ENCODE measurements around the gene MINDY4. TPM values are rescaled to one million over a fixed set of nuclear protein-coding genes. Genes with fewer than 3 reads are reported as not detected.

MINDY4 gene
- total and polyA plus RNA-seq, 10 of the 15 experiments (the other 5 are each of a cell fraction or from before 2014, with no cell fraction given): 0.10 to 0.90 (median 0.40) TPM

- TF ChIP-seq, protein P1, sequence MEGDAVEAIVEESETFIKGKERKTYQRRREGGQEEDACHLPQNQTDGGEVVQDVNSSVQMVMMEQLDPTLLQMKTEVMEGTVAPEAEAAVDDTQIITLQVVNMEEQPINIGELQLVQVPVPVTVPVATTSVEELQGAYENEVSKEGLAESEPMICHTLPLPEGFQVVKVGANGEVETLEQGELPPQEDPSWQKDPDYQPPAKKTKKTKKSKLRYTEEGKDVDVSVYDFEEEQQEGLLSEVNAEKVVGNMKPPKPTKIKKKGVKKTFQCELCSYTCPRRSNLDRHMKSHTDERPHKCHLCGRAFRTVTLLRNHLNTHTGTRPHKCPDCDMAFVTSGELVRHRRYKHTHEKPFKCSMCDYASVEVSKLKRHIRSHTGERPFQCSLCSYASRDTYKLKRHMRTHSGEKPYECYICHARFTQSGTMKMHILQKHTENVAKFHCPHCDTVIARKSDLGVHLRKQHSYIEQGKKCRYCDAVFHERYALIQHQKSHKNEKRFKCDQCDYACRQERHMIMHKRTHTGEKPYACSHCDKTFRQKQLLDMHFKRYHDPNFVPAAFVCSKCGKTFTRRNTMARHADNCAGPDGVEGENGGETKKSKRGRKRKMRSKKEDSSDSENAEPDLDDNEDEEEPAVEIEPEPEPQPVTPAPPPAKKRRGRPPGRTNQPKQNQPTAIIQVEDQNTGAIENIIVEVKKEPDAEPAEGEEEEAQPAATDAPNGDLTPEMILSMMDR (IDR thresholded peaks at IDR 0.05 in 2 of 3, conservative IDR thresholded peaks at IDR 0.05 in 1 of 3; ENCODE audit: control insufficient read depth in 2 of 3, extremely low read depth in 1 of 3, insufficient read depth in 1 of 3, low read depth in 3 of 3, low read length in 3 of 3): no peak
- TF ChIP-seq, protein P2, sequence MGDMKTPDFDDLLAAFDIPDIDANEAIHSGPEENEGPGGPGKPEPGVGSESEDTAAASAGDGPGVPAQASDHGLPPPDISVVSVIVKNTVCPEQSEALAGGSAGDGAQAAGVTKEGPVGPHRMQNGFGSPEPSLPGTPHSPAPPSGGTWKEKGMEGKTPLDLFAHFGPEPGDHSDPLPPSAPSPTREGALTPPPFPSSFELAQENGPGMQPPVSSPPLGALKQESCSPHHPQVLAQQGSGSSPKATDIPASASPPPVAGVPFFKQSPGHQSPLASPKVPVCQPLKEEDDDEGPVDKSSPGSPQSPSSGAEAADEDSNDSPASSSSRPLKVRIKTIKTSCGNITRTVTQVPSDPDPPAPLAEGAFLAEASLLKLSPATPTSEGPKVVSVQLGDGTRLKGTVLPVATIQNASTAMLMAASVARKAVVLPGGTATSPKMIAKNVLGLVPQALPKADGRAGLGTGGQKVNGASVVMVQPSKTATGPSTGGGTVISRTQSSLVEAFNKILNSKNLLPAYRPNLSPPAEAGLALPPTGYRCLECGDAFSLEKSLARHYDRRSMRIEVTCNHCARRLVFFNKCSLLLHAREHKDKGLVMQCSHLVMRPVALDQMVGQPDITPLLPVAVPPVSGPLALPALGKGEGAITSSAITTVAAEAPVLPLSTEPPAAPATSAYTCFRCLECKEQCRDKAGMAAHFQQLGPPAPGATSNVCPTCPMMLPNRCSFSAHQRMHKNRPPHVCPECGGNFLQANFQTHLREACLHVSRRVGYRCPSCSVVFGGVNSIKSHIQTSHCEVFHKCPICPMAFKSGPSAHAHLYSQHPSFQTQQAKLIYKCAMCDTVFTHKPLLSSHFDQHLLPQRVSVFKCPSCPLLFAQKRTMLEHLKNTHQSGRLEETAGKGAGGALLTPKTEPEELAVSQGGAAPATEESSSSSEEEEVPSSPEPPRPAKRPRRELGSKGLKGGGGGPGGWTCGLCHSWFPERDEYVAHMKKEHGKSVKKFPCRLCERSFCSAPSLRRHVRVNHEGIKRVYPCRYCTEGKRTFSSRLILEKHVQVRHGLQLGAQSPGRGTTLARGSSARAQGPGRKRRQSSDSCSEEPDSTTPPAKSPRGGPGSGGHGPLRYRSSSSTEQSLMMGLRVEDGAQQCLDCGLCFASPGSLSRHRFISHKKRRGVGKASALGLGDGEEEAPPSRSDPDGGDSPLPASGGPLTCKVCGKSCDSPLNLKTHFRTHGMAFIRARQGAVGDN (IDR thresholded peaks at IDR 0.05): no peak
- TF ChIP-seq YBX1 (IDR thresholded peaks at IDR 0.05): no peak
- no peak for TF ChIP-seq RFX5 (IDR thresholded peaks at IDR 0.05; ENCODE audit: low read depth, low read length)
- TF ChIP-seq CHD4 (IDR thresholded peaks at IDR 0.05): no peak
- TF ChIP-seq SREBF1 (IDR thresholded peaks at IDR 0.05; ENCODE audit: low read length): no peak
- TF ChIP-seq MEF2A (IDR thresholded peaks at IDR 0.05; ENCODE audit: insufficient read depth, low read depth, low read length): no peak
- TF ChIP-seq, protein P3, sequence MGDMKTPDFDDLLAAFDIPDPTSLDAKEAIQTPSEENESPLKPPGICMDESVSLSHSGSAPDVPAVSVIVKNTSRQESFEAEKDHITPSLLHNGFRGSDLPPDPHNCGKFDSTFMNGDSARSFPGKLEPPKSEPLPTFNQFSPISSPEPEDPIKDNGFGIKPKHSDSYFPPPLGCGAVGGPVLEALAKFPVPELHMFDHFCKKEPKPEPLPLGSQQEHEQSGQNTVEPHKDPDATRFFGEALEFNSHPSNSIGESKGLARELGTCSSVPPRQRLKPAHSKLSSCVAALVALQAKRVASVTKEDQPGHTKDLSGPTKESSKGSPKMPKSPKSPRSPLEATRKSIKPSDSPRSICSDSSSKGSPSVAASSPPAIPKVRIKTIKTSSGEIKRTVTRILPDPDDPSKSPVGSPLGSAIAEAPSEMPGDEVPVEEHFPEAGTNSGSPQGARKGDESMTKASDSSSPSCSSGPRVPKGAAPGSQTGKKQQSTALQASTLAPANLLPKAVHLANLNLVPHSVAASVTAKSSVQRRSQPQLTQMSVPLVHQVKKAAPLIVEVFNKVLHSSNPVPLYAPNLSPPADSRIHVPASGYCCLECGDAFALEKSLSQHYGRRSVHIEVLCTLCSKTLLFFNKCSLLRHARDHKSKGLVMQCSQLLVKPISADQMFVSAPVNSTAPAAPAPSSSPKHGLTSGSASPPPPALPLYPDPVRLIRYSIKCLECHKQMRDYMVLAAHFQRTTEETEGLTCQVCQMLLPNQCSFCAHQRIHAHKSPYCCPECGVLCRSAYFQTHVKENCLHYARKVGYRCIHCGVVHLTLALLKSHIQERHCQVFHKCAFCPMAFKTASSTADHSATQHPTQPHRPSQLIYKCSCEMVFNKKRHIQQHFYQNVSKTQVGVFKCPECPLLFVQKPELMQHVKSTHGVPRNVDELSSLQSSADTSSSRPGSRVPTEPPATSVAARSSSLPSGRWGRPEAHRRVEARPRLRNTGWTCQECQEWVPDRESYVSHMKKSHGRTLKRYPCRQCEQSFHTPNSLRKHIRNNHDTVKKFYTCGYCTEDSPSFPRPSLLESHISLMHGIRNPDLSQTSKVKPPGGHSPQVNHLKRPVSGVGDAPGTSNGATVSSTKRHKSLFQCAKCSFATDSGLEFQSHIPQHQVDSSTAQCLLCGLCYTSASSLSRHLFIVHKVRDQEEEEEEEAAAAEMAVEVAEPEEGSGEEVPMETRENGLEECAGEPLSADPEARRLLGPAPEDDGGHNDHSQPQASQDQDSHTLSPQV (IDR thresholded peaks at IDR 0.05): no peak
- Histone ChIP-seq H3K4me2 (ENCODE audit: control insufficient read depth, insufficient read depth) (no peak overlapping the region), H3K27me3 (replicated peaks in 1 of 2; ENCODE audit: control insufficient read depth in 2 of 2, insufficient read depth in 2 of 2, low read length in 1 of 2) (no peaks in the 10 kb centered on the region), H3K79me2 (ENCODE audit: control insufficient read depth, insufficient read depth, low read length) (no peaks in the 10 kb centered on the region), H3K27ac (ENCODE audit: control insufficient read depth, insufficient read depth) (no peak overlapping the region), H3K36me3 (ENCODE audit: control insufficient read depth in 2 of 2, insufficient read depth in 2 of 2, low read length in 1 of 2) (no peaks in the 10 kb centered on the region), H4K20me1 (ENCODE audit: control insufficient read depth, insufficient read depth) (no peaks in the 10 kb centered on the region), H2AFZ (ENCODE audit: control insufficient read depth, low read depth, low read length) (no peak overlapping the region), H3K4me3 (no peak overlapping the region), H3K9me3 (replicated peaks; ENCODE audit: control insufficient read depth, insufficient read depth, low read length) (peaks cover 5% of the 10 kb centered on the region; the same call in 1 of the 3 replicates), H3K4me1 (ENCODE audit: control insufficient read depth, insufficient read depth, low read length) (no peaks in the 10 kb centered on the region), H3K9ac (ENCODE audit: control insufficient read depth, insufficient read depth, low read length) (no peak overlapping the region)
- SMC1A ChIA-PET (ENCODE audit: uncharacterized antibody, unreplicated experiment): interaction anchor here (0.6 to 1.1 kb wide), 2 partner anchors 475 to 830 kb away, joined by 3 read pairs; no protein-coding TSS in a partner anchor
- POLR2A ChIA-PET: no interaction called here
- no peak for ATAC-seq
- DNase-seq (ENCODE audit: low read depth, low spot score): no peak
- intact Hi-C loops (cut with micrococcal nuclease; ENCODE audit: unreplicated experiment): no loop called here
- RAD21 ChIA-PET (ENCODE audit: unreplicated experiment): no interaction called here
- in situ Hi-C loops (cut with MboI): no loop called here
- WGBS (ENCODE audit: insufficient coverage, insufficient replicate concordance, low lambda C conversion rate, missing lambda C conversion rate): 35% methylated on average over 2 of the region's 2 CpGs
- CTCF ChIA-PET: no interaction called here
- no TSS peak for BruUV-seq (replicated peaks)
- FAIRE-seq: no peak
Observed at GRCh38 chr7:30829471-30829870, 58.3 kb downstream of the MINDY4 start.
